Uterus (tissue), 4 donors: ENCODE measurements around the gene KIAA1217. TPM values are rescaled to one million over a fixed set of nuclear protein-coding genes. Genes with fewer than 3 reads are reported as not detected.
A peak's percentile ranks its signal among the peaks of the same experiment; 100 is the strongest.

ENCODE experiments used
- DNase-seq, 2 donors: peaks; one replicate each; pipeline ENCODE4 v3.0.0-alpha.2; 2019 to 2020
- H3K27ac ChIP-seq, 2 donors: fragments of 200-600 bp; sonication (generic); 1 replicate in 1 of 2; 2 replicates in 1 of 2; pipeline ENCODE4 v1.5.1; 2016 to 2018
- H3K27me3 ChIP-seq, 2 donors: fragments of 200-600 bp; sonication (generic); one replicate each; pipeline ENCODE4 v1.5.1; 2018 to 2019; ENCODE audit warnings: control low read depth in 1 of 2
- H3K36me3 ChIP-seq, 2 donors: fragments of 200-600 bp; sonication (generic); one replicate each; pipeline ENCODE4 v1.5.1; 2019; ENCODE audit warnings: control low read depth in 1 of 2
- H3K4me1 ChIP-seq, 2 donors: fragments of 200-600 bp; sonication (generic); one replicate each; pipeline ENCODE4 v1.5.1; 2018 to 2019; ENCODE audit warnings: control low read depth in 1 of 2
- H3K4me3 ChIP-seq, 2 donors: fragments of 200-600 bp; sonication (generic); 1 replicate in 1 of 2; 2 replicates in 1 of 2; pipeline ENCODE4 v1.5.1; 2018 to 2019; ENCODE audit warnings: mild to moderate bottlenecking in 1 of 2
- H3K9me3 ChIP-seq, 2 donors: fragments of 200-600 bp; sonication (generic); one replicate each; pipeline ENCODE4 v1.5.1; 2019; ENCODE audit warnings: control low read depth in 1 of 2
- POLR2A ChIP-seq, 2 donors: fragments of 450-650 bp; IDR thresholded peaks; one replicate each; pipeline ENCODE4 v1.6.1; 2016; ENCODE audit warnings: antibody characterized with exemption in 2 of 2, mild to moderate bottlenecking in 1 of 2, moderate library complexity in 1 of 2
- intact Hi-C: fragments of 100-400 bp; cut with DNase I; formaldehyde crosslinking; loops from one replicate; pipeline ENCODE4 v1.15.1; 2023; ENCODE audit warnings: low total_unique reads
- total RNA-seq, 4 donors: library from RNA; depleted of rRNA in 3 of 4; stranded (reverse); fragments of >200 nt in 3 of 4; gene quantifications; one replicate each; pipeline versions ENCODE4 v1.1.0 to v1.2.4, GENCODE V29; 2014 to 2023
- TF ChIP-seq, protein P1 (sequence below), 4 experiments: fragments of 200-600 bp in 2 of 4; fragments of 450-650 bp in 2 of 4; sonication (generic) in 2 of 4; IDR thresholded peaks; one replicate each; pipeline ENCODE4 v1.5.1; 2016 to 2019; ENCODE audit warnings: antibody characterized with exemption in 4 of 4, mild to moderate bottlenecking in 2 of 4, moderate library complexity in 1 of 4
- donor health status: DM: yes; HTN: yes; CAD: no.

Gene KIAA1217
- total RNA-seq, 4 donors from 2014 or later: 3.5 to 38.2 (median 11.6) TPM

DNA sequence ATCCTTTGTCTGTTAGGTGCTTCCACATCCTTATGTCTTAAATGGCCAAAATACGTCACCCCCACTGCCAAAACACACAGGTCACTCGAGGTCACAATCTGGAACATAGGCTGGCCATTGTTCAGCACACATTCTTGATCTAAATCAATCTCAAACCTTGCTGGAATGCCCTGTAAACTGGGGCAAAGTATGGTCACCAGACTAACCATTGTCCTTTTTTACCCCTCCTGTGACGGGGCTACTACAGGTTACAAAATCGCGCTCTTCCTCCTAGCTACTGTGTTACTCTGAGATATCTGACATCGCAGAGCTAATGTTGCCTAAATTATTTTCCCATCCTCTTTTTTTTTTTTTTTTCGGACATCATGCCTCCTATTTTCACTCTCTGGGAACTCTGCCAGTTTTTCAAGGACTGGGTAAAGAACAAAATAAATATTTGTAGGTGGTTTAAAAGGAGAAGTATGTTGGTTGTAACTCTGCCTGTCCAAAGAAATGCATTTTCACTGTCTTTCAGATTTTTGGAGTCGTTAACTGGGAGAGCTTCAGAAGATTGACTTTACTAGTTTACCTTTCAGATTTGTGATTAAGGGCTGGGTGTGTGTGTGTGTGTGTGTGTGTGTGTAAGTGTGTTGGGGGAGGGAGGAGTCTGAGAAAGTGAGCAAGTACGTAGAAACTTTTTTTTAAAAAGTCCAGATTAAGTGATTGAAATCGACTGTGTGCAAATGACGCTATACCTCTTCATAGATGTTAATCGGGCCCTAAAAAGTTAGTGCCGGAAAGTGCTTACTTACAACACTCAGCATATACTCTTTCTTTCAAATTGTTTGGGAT, 942 bp upstream of the KIAA1217 start:
- peak in 1 of 2 donors; percentile 34 for DNase-seq
- Histone ChIP-seq H3K9me3 (no peaks in the 10 kb centered on the region), H3K4me3 (peak overlapping the region in 1 of 2 donors; percentile 51), H3K27me3 (no peaks in the 10 kb centered on the region), H3K27ac (peak overlapping the region; percentile 87 to 90), H3K4me1 (peaks cover 0 to 3% of the 10 kb centered on the region in 2 donors), H3K36me3 (no peaks in the 10 kb centered on the region)
- intact Hi-C loops: no loop called here
- TF ChIP-seq, protein P1, sequence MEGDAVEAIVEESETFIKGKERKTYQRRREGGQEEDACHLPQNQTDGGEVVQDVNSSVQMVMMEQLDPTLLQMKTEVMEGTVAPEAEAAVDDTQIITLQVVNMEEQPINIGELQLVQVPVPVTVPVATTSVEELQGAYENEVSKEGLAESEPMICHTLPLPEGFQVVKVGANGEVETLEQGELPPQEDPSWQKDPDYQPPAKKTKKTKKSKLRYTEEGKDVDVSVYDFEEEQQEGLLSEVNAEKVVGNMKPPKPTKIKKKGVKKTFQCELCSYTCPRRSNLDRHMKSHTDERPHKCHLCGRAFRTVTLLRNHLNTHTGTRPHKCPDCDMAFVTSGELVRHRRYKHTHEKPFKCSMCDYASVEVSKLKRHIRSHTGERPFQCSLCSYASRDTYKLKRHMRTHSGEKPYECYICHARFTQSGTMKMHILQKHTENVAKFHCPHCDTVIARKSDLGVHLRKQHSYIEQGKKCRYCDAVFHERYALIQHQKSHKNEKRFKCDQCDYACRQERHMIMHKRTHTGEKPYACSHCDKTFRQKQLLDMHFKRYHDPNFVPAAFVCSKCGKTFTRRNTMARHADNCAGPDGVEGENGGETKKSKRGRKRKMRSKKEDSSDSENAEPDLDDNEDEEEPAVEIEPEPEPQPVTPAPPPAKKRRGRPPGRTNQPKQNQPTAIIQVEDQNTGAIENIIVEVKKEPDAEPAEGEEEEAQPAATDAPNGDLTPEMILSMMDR (IDR thresholded peaks at IDR 0.05): no peak
- no peak for TF ChIP-seq POLR2A (IDR thresholded peaks at IDR 0.05)

DNA sequence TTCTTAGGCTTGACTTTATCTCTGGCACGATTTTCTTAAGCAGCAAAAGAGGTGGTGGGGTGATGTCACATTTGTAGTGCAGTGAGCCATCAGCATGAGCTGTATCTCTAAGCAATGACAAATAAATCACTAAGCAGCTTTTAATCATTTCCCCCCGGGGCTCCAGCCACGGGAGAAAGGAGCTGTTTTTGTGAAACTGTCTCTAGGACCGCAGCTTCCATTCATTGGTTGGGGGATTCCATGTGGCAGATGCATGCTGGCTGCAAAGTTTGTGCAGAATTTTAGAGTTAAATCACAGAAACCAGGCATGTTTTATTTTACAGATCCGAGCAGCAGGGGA, 464 bp downstream of the KIAA1217 start:
- Histone ChIP-seq H3K36me3 (no peaks in the 10 kb centered on the region), H3K27ac (peak overlapping the region; percentile 87 to 90), H3K27me3 (no peaks in the 10 kb centered on the region), H3K4me1 (peaks cover 0 to 3% of the 10 kb centered on the region in 2 donors), H3K9me3 (no peaks in the 10 kb centered on the region), H3K4me3 (peak overlapping the region; percentile 51 to 55)
- no peak for TF ChIP-seq POLR2A (IDR thresholded peaks at IDR 0.05)
- TF ChIP-seq, protein P1 (IDR thresholded peaks at IDR 0.05): no peak
- intact Hi-C loops: no loop called here
- DNase-seq: no peak

DNA sequence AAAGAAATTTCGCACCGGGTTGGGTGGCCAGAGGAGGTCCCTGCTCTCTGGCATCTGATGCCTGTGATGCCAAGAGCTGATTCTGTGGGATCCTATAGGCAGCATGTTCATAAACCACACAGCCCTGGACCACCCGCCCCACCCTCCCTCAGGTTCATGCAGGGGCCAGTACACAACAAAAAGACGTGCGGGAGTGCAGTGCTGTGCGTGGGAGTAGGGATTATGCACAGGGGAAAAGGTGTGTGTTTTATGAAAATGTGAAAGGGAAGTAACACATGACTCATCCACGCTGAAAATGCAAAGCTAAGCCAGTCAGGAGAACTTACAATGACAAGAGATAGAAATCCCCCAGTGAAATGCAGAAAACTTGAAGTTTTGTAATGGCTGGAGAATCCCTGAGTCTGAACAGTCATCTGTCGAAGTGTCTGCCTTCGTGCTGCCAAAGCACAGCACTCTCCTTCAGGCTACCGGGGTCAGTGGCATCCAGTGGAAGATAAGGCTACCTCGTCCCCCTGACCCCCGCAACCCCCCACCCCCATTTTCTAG, 1.1 kb downstream of the KIAA1217 start:
- DNase-seq: peak; percentile 22 to 35
- TF ChIP-seq POLR2A (IDR thresholded peaks at IDR 0.05): no peak
- TF ChIP-seq, protein P1 (IDR thresholded peaks at IDR 0.05): no peak
- Histone ChIP-seq H3K4me1 (peaks cover 0 to 3% of the 10 kb centered on the region in 2 donors), H3K27ac (peak overlapping the region; percentile 87 to 90), H3K4me3 (peak overlapping the region; percentile 51 to 55), H3K36me3 (no peaks in the 10 kb centered on the region), H3K27me3 (no peaks in the 10 kb centered on the region), H3K9me3 (no peaks in the 10 kb centered on the region)
- intact Hi-C loops: no loop called here

DNA sequence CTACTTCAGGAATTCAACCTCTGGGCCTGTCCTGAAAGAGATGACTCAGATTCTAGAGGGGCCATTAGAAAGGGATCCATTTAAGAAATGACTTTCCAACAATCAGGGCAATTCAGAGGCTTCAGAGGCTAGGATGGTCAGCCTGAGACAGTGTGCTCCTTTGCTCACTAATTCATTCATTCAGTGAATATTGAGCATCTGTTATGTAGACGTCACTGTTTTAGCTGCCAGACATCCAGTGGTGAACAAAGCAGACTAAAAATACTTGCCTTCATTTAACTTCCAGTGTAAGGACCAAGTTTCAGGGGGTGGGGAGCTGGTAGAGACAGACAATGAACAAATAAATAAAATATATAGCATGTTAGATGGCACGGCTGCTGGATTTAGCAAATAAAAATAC, 1.6 kb downstream of the KIAA1217 start:
- TF ChIP-seq, protein P1 (IDR thresholded peaks at IDR 0.05): no peak
- Histone ChIP-seq H3K4me1 (peaks cover 0 to 3% of the 10 kb centered on the region in 2 donors), H3K4me3 (no peak overlapping the region), H3K9me3 (no peaks in the 10 kb centered on the region), H3K36me3 (no peaks in the 10 kb centered on the region), H3K27me3 (no peaks in the 10 kb centered on the region), H3K27ac (peak overlapping the region; percentile 87 to 90)
- DNase-seq: no peak
- intact Hi-C loops: no loop called here

DNA sequence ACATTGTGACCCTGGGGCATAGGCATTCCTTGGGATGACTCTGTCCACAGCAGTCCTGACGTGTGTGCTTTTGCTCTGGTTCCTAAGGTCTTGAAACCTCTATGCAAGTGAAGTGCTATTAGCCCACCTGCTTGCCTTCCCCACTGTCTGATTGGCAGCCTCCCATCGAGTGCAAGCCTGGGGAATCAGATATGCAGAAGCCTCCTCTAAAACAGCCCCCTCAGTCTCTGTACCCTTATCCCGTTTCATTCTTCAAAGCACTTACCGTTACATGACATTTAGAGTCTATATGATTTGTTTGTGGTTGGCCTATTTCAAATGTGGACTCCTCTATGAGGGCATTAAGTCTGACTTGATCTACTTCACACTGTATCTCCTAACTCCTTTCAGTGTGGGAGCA, 4.3 kb downstream of the KIAA1217 start:
- TF ChIP-seq, protein P1 (IDR thresholded peaks at IDR 0.05): no peak
- TF ChIP-seq POLR2A (IDR thresholded peaks at IDR 0.05): no peak
- Histone ChIP-seq H3K27me3 (no peaks in the 10 kb centered on the region), H3K36me3 (no peaks in the 10 kb centered on the region), H3K4me1 (no peaks in the 10 kb centered on the region), H3K9me3 (no peaks in the 10 kb centered on the region), H3K27ac (no peak overlapping the region), H3K4me3 (no peak overlapping the region)
- no peak for DNase-seq
- intact Hi-C loops: no loop called here
